Measurements from ENCODE around the gene HS2ST1. TPM values are rescaled to one million over a fixed set of nuclear protein-coding genes. Genes with fewer than 3 reads are reported as not detected.

Gene HS2ST1
- total RNA-seq, 4 donors from 2014 or later, result 11.7 to 25.3 (median 16.9) TPM

DNA sequence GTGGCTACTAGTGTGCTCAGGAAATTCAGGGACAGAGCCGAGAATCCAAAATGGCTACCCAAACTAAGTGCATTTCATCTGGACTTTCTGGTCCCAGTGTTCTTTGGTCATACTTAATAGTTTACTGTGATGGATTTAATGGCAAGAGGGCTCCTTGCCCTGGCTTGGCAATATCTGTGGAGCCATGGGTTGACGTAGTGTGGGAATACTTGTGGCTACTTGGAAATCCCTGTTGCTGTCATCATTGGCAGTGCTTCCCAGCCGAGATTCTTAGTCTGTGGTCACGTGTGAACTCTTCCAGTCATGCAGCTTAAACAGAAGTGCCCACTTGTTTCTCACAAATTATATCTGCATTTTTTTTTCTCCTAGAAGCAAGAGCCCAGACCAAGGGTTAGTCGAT is 198.9 kb downstream of the HS2ST1 start:
- ATAC-seq (ENCODE audit: low FRiP score), result no peak
- DNase-seq (ENCODE audit: low spot score), result no peak
- TF ChIP-seq, protein P1, sequence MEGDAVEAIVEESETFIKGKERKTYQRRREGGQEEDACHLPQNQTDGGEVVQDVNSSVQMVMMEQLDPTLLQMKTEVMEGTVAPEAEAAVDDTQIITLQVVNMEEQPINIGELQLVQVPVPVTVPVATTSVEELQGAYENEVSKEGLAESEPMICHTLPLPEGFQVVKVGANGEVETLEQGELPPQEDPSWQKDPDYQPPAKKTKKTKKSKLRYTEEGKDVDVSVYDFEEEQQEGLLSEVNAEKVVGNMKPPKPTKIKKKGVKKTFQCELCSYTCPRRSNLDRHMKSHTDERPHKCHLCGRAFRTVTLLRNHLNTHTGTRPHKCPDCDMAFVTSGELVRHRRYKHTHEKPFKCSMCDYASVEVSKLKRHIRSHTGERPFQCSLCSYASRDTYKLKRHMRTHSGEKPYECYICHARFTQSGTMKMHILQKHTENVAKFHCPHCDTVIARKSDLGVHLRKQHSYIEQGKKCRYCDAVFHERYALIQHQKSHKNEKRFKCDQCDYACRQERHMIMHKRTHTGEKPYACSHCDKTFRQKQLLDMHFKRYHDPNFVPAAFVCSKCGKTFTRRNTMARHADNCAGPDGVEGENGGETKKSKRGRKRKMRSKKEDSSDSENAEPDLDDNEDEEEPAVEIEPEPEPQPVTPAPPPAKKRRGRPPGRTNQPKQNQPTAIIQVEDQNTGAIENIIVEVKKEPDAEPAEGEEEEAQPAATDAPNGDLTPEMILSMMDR (IDR thresholded peaks at IDR 0.05), result no peak

DNA sequence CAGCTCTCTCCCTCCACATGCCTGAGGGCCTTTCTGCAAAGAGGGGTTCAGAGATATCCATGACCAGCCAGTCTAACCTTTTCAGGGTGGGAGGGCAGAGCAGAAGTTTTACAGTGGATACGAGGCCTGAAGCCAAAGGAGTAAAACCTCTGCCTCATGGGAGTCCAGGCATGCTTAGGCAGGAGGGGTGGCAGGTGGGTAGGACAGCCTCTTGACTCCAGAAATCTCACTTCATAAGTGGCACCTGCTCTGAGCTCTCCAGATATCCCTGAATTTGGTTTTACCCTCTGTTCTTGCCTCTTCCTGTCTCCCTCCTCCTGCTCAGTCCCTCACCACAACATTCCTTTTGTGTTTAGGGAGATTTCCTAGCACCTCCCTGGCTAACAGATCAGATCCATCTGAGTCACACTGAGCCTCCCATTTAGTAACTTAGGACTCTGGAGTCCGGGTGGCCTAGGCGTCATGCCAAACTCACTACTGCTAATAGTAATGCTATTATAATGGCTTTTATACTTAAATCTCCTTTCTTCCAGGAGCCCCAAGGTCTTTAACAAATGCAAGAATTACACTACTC is 201.0 kb downstream of the HS2ST1 start:
- ATAC-seq (ENCODE audit: low FRiP score), result peak; percentile 39
- TF ChIP-seq, protein P1 (IDR thresholded peaks at IDR 0.05), result no peak
- no peak for DNase-seq (ENCODE audit: low spot score)

DNA sequence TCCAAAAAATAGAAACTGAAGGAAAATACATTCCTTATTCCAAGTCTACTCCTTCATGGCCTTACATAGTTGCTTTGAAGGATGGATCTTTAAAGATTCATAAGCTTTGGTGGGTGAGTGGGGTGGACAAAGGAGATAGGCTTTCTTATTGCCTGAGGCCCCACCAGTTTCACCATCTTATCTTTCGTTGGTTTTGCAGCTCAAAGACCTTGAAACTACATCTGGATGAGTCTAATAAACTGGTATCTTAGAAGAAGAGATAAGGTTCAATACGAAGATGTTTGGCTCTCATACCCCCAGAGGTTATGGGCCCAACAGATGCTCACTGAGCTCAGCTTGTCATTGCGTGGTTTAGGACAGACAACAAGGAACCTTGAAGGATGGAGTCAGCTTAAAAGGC is 201.5 kb downstream of the HS2ST1 start:
- no peak for DNase-seq (ENCODE audit: low spot score)

DNA sequence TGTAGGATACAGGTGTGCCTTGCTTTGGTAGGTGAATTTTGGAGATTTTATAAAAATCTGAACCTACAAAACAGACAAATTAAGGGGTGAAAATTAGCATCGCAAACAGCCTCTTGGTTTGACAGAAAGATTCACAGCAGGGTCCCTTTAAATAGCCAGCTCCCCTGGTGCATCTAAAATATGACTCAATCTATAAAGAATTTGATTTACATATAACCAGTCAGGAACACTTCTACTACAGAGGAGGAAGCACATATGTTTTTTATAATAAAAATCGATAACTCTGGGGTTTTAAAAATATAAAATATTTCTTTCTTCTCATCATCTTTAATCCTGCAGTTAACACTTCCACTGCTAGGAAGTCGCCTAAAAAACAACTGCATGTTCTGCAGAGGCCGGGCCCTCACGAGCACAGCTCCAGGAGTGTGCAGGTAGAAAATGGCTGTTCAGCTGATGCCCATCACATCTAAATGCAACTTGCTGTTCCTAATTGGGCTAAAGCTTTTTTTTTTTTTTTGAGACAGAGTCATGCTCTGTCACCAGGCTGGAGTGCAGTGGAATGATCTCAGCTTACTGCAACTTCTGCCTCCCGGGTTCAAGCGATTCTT is 203.4 kb downstream of the HS2ST1 start:
- TF ChIP-seq, protein P1 (IDR thresholded peaks at IDR 0.05), result no peak
- ATAC-seq (ENCODE audit: low FRiP score) (no peak), DNase-seq (ENCODE audit: low spot score) (no peak)

More for the DNA sequence above, 201.5 kb downstream of the HS2ST1 start:
- TF ChIP-seq, protein P1 (IDR thresholded peaks at IDR 0.05), result no peak
- no peak for ATAC-seq (ENCODE audit: low FRiP score)

DNA sequence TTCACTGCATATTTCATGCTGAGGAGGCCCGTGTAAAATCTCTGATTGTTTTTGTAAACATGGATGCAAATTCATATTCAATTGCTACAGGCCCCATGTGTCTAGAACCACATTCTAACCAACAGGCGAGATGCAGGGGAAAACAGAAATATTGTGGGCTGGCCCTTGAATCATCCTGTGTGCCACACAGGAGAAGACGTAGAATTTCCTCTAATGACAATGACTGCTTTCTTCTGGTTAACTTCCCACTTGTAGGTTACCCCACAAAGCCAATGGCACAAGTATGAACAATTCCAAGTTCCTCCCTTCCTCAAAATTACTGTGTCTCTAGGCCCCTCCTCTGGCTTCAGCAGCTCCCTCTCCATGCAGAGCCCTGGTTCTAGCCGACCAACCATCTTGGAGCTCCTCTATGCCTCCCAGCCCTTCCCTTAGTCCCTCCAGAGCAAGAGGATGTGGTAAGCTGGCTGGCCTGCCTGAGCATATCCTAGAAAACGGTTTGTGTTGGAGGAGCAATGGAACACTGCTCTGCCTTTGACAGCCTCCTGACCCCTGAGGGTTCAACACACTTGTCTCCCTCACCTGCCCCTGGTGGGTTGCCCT is 205.2 kb downstream of the HS2ST1 start:
- ATAC-seq (ENCODE audit: low FRiP score) (no peak), DNase-seq (ENCODE audit: low spot score) (no peak)
- TF ChIP-seq, protein P1 (IDR thresholded peaks at IDR 0.05), result no peak

DNA sequence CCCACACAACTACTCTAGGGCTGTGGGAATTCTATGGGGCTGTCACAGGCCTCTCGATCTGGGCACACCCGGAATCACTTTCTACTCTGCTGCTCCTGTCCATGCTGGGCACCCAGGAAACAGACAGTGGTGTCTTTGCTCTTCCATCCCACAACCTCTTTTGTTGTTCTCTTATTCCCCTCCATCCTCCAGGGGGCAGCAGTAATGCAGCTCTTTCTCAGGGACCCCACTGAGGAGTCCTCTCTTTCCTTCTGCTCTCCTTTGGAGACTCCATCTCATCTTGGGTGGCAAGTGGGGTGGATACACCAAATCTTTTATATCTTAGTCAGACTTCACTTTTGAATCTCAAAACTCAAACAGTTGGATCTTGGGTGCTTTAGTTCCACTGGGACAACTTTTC is 206.3 kb downstream of the HS2ST1 start:
- TF ChIP-seq, protein P1 (IDR thresholded peaks at IDR 0.05), result no peak
- DNase-seq (ENCODE audit: low spot score), result no peak
- ATAC-seq (ENCODE audit: low FRiP score), result no peak

DNA sequence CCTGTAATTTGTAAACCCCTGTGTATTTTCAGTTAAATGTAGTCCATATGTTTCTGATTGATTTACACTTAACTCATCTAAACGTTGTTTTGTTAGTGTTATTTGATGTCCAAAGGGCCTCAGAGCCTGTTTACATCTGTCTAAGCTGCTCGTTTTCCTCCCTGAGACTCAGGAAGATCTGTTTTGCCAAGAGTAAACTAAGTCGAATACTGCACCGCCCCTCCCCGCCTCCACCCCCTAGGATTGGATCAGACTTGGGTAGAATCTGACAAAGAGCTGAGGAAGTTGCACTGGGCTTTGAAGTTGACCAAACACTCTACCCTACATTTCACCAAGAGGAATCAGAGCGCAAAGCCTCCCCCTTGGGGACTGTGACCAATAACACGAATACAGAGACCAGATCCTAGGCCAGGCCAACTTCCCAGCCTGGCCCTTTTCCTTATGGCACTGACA is 207.3 kb downstream of the HS2ST1 start:
- ATAC-seq (ENCODE audit: low FRiP score) (peak; percentile 30), DNase-seq (ENCODE audit: low spot score) (no peak)
- TF ChIP-seq, protein P1 (IDR thresholded peaks at IDR 0.05), result no peak
